Liver (tissue), 9 donors: Measurements from ENCODE around the gene ACOT8. TPM values are rescaled to one million over a fixed set of nuclear protein-coding genes. Genes with fewer than 3 reads are reported as not detected.

ENCODE experiments used
- DNase-seq: peaks from one replicate; pipeline ENCODE4 v3.0.0-alpha.2; 2017; ENCODE audit warnings: low spot score
- H3K27ac ChIP-seq, 2 donors: one replicate each; pipeline ENCODE4 v1.7.0; 2013; ENCODE audit warnings: inconsistent platforms in 2 of 2, low read length in 2 of 2, control low read depth in 1 of 2, low read depth in 1 of 2, mild to moderate bottlenecking in 1 of 2
- H3K27me3 ChIP-seq, 4 donors: one replicate each; pipeline versions ENCODE4 v1.6.1 to v1.7.0; 2013; ENCODE audit warnings: low read length in 3 of 4, inconsistent platforms in 1 of 4, mild to moderate bottlenecking in 1 of 4, moderate library complexity in 1 of 4; ENCODE audit not compliant: control insufficient read depth in 4 of 4, insufficient read depth in 4 of 4
- H3K36me3 ChIP-seq, 4 donors: one replicate each; pipeline versions ENCODE4 v1.6.1 to v1.7.0; 2013; ENCODE audit warnings: low read length in 3 of 4, mild to moderate bottlenecking in 3 of 4, low read depth in 1 of 4, moderate library complexity in 1 of 4; ENCODE audit not compliant: control insufficient read depth in 4 of 4, insufficient read depth in 3 of 4
- H3K4me1 ChIP-seq, 4 donors: one replicate each; pipeline versions ENCODE4 v1.6.1 to v1.7.0; 2013; ENCODE audit warnings: low read length in 3 of 4, mild to moderate bottlenecking in 3 of 4, moderate library complexity in 1 of 4; ENCODE audit not compliant: control insufficient read depth in 4 of 4, insufficient read depth in 4 of 4
- H3K4me3 ChIP-seq, 3 donors: one replicate each; pipeline versions ENCODE4 v1.6.1 to v1.7.0; 2013; ENCODE audit warnings: low read length in 3 of 3, control low read depth in 1 of 3, low read depth in 1 of 3, mild to moderate bottlenecking in 1 of 3
- H3K9ac ChIP-seq, 2 donors: one replicate each; pipeline ENCODE4 v1.7.0; 2013; ENCODE audit warnings: low read length in 2 of 2, mild to moderate bottlenecking in 2 of 2, moderate library complexity in 2 of 2, control low read depth in 1 of 2, low read depth in 1 of 2
- H3K9me3 ChIP-seq, 4 donors: one replicate each; pipeline versions ENCODE4 v1.6.1 to v1.7.0; 2013; ENCODE audit warnings: low read length in 3 of 4; ENCODE audit not compliant: control insufficient read depth in 4 of 4
- EGR1 ChIP-seq, 2 donors: IDR thresholded peaks; 2 replicates each; pipeline ENCODE4 v1.6.1; 2016 to 2018; ENCODE audit warnings: antibody characterized with exemption in 2 of 2, low read depth in 2 of 2
- FOXA1 ChIP-seq: IDR thresholded peaks from 2 replicates; pipeline ENCODE4 v1.6.1; 2016; ENCODE audit warnings: antibody characterized with exemption
- FOXA2 ChIP-seq: IDR thresholded peaks from 2 replicates; pipeline ENCODE4 v1.6.1; 2016; ENCODE audit warnings: antibody characterized with exemption
- GABPA ChIP-seq, 2 donors: IDR thresholded peaks in 1 of 2; conservative IDR thresholded peaks in 1 of 2; 2 replicates each; pipeline ENCODE4 v1.6.1; 2016; ENCODE audit warnings: antibody characterized with exemption in 2 of 2, mild to moderate bottlenecking in 1 of 2, moderate library complexity in 1 of 2
- HNF4A ChIP-seq, 2 donors: conservative IDR thresholded peaks; 2 replicates each; pipeline ENCODE4 v1.6.1; 2016; ENCODE audit warnings: antibody characterized with exemption in 2 of 2, mild to moderate bottlenecking in 2 of 2
- HNF4G ChIP-seq: IDR thresholded peaks from 2 replicates; pipeline ENCODE4 v1.6.1; 2016; ENCODE audit warnings: antibody characterized with exemption
- JUND ChIP-seq, 2 donors: IDR thresholded peaks; 2 replicates each; pipeline ENCODE4 v1.6.1; 2016; ENCODE audit warnings: antibody characterized with exemption in 2 of 2
- MAX ChIP-seq: IDR thresholded peaks from 2 replicates; pipeline ENCODE4 v1.6.1; 2016; ENCODE audit warnings: antibody characterized with exemption
- NR2F2 ChIP-seq: IDR thresholded peaks from 2 replicates; pipeline ENCODE4 v1.6.1; 2016; ENCODE audit warnings: antibody characterized with exemption
- RAD21 ChIP-seq, 2 donors: IDR thresholded peaks; 2 replicates each; pipeline ENCODE4 v1.6.1; 2016; ENCODE audit warnings: antibody characterized with exemption in 2 of 2, mild to moderate bottlenecking in 2 of 2
- RXRA ChIP-seq, 2 donors: IDR thresholded peaks; 2 replicates each; pipeline ENCODE4 v1.6.1; 2017 to 2018; ENCODE audit warnings: antibody characterized with exemption in 2 of 2, mild to moderate bottlenecking in 1 of 2
- SP1 ChIP-seq: IDR thresholded peaks from 2 replicates; pipeline ENCODE4 v1.6.1; 2018; ENCODE audit warnings: antibody characterized with exemption, mild to moderate bottlenecking
- TAF1 ChIP-seq: conservative IDR thresholded peaks from 2 replicates; pipeline ENCODE4 v1.6.1; 2016; ENCODE audit warnings: antibody characterized with exemption, mild to moderate bottlenecking
- YY1 ChIP-seq: IDR thresholded peaks from 2 replicates; pipeline ENCODE4 v1.6.1; 2016; ENCODE audit warnings: antibody characterized with exemption, mild to moderate bottlenecking
- ZBTB33 ChIP-seq: IDR thresholded peaks from 2 replicates; pipeline ENCODE4 v1.6.1; 2016; ENCODE audit warnings: antibody characterized with exemption
- WGBS: extraction: QIAGEN DNeasy Blood & Tissue Kit; methylation state at CpG from one replicate; pipeline ENCODE4 v1.1.7; 2013; 5-methylcytosine and 5-hydroxymethylcytosine counted together
- polyA plus RNA-seq, 2 donors: library from polyadenylated mRNA; stranded (reverse) in 1 of 2; unstranded in 1 of 2; fragments of 200-250 nt in 1 of 2; fragments of >200 nt in 1 of 2; fragmentation: Nextera tagmentation in 1 of 2; extraction: Ambion mirVana in 1 of 2; gene quantifications; one replicate each; pipeline versions ENCODE4 v1.2.1 to v1.2.3, GENCODE V29; 2013 to 2015
- total RNA-seq, 2 donors: library from RNA; depleted of rRNA; stranded (reverse); fragments of >200 nt; gene quantifications; one replicate each; pipeline ENCODE4 v1.2.3, GENCODE V29; 2014
- TF ChIP-seq, protein P1 (sequence below): IDR thresholded peaks from 2 replicates; pipeline ENCODE4 v1.6.1; 2016; ENCODE audit warnings: antibody characterized with exemption, mild to moderate bottlenecking
- TF ChIP-seq, protein P2 (sequence below): fragments of 150-350 bp; IDR thresholded peaks from 2 replicates; pipeline ENCODE4 v1.5.1; 2017; ENCODE audit warnings: improper control_type of control experiment, low read depth, low read length; ENCODE audit not compliant: missing input control
- donor health status: healthy.
- donor health status: healthy.
- donor health status: healthy.
- donor health status: healthy.
- donor health status: healthy.

Gene ACOT8
- total and polyA plus RNA-seq, 4 donors = 24.4 to 27.1 (median 24.5) TPM

- Histone ChIP-seq H3K4me1 (peaks cover 0 to 41% (median 33%) of the 10 kb centered on the region in 4 donors), H3K9me3 (no peaks in the 10 kb centered on the region), H3K27ac (no peak overlapping the region), H3K27me3 (no peaks in the 10 kb centered on the region), H3K9ac (no peak overlapping the region), H3K36me3 (peaks cover 16 to 49% (median 22%) of the 10 kb centered on the region in 4 donors), H3K4me3 (no peak overlapping the region)
- TF ChIP-seq YY1 (no peak), HNF4G (no peak), RXRA (IDR thresholded peaks at IDR 0.05) (no peak), FOXA2 (no peak), SP1 (no peak), MAX (no peak), GABPA (IDR thresholded peaks at IDR 0.05 in 1 of 2, conservative IDR thresholded peaks at IDR 0.05 in 1 of 2) (no peak), JUND (IDR thresholded peaks at IDR 0.05) (no peak), NR2F2 (no peak), FOXA1 (no peak), HNF4A (conservative IDR thresholded peaks at IDR 0.05) (no peak), TAF1 (no peak), ZBTB33 (no peak), RAD21 (IDR thresholded peaks at IDR 0.05) (no peak), EGR1 (IDR thresholded peaks at IDR 0.05; ENCODE audit: low read depth in 2 of 2) (no peak)
- TF ChIP-seq, protein P1, sequence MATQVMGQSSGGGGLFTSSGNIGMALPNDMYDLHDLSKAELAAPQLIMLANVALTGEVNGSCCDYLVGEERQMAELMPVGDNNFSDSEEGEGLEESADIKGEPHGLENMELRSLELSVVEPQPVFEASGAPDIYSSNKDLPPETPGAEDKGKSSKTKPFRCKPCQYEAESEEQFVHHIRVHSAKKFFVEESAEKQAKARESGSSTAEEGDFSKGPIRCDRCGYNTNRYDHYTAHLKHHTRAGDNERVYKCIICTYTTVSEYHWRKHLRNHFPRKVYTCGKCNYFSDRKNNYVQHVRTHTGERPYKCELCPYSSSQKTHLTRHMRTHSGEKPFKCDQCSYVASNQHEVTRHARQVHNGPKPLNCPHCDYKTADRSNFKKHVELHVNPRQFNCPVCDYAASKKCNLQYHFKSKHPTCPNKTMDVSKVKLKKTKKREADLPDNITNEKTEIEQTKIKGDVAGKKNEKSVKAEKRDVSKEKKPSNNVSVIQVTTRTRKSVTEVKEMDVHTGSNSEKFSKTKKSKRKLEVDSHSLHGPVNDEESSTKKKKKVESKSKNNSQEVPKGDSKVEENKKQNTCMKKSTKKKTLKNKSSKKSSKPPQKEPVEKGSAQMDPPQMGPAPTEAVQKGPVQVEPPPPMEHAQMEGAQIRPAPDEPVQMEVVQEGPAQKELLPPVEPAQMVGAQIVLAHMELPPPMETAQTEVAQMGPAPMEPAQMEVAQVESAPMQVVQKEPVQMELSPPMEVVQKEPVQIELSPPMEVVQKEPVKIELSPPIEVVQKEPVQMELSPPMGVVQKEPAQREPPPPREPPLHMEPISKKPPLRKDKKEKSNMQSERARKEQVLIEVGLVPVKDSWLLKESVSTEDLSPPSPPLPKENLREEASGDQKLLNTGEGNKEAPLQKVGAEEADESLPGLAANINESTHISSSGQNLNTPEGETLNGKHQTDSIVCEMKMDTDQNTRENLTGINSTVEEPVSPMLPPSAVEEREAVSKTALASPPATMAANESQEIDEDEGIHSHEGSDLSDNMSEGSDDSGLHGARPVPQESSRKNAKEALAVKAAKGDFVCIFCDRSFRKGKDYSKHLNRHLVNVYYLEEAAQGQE = no peak
- TF ChIP-seq, protein P2, sequence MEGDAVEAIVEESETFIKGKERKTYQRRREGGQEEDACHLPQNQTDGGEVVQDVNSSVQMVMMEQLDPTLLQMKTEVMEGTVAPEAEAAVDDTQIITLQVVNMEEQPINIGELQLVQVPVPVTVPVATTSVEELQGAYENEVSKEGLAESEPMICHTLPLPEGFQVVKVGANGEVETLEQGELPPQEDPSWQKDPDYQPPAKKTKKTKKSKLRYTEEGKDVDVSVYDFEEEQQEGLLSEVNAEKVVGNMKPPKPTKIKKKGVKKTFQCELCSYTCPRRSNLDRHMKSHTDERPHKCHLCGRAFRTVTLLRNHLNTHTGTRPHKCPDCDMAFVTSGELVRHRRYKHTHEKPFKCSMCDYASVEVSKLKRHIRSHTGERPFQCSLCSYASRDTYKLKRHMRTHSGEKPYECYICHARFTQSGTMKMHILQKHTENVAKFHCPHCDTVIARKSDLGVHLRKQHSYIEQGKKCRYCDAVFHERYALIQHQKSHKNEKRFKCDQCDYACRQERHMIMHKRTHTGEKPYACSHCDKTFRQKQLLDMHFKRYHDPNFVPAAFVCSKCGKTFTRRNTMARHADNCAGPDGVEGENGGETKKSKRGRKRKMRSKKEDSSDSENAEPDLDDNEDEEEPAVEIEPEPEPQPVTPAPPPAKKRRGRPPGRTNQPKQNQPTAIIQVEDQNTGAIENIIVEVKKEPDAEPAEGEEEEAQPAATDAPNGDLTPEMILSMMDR = no peak
- no peak for DNase-seq
- WGBS = 94% methylated on average over 4 of the region's 4 CpGs
These were observed 36.6 kb upstream of the ACOT8 start for GRCh38 chr20:45893831-45894230.
